Glomerular endothelial cell (primary cell): ENCODE measurements around the gene DUSP12. TPM values are rescaled to one million over a fixed set of nuclear protein-coding genes. Genes with fewer than 3 reads are reported as not detected.

Experiments used
- DNase-seq: peaks from one replicate; pipeline ENCODE4 v3.0.0-alpha.2; 2011; ENCODE audit warnings: low read depth, low spot score; ENCODE audit errors: extremely low read depth
- total RNA-seq: library from RNA; depleted of rRNA; stranded (reverse); fragments of >200 nt; gene quantifications from 2 replicates; pipeline ENCODE4 v1.2.3, GENCODE V29; 2015

Gene DUSP12
- total RNA-seq, 1 donor from 2014 or later: 23.8 TPM

- DNase-seq: no peak
Observed at GRCh38 chr1:161805399-161806197, 56.0 kb downstream of the DUSP12 start.

Other genes with a start within 250 kb of the DUSP12 start
- 1.1 TPM in 1 of 2 replicates, not detected in the other for gene FCGR2A, start 244.3 kb upstream of the DUSP12 start, total RNA-seq
- gene HSPA6, start 225.2 kb upstream of the DUSP12 start, total RNA-seq: 0.06 TPM in 1 of 2 replicates, not detected in the other
- gene FCGR3A, start 200.0 kb upstream of the DUSP12 start, total RNA-seq: not detected in 2 replicates
- not detected in 2 replicates for gene FCGR3B, start 118.6 kb upstream of the DUSP12 start, total RNA-seq
- gene FCGR2B, start 86.6 kb upstream of the DUSP12 start, total RNA-seq: not detected in 2 replicates
- 0.92 TPM in 1 of 2 replicates, not detected in the other for gene FCRLA, start 42.6 kb upstream of the DUSP12 start, total RNA-seq
- gene FCRLB, start 28.2 kb upstream of the DUSP12 start, total RNA-seq: 3.0 and 4.9 TPM in 2 replicates
- 48.7 and 49.4 TPM in 2 replicates for gene ATF6, start 16.5 kb downstream of the DUSP12 start, total RNA-seq